Liver (tissue), 9 donors: ENCODE data around the gene SYT2. TPM values are rescaled to one million over a fixed set of nuclear protein-coding genes. Genes with fewer than 3 reads are reported as not detected.

Source experiments
- DNase-seq: peaks from one replicate; pipeline ENCODE4 v3.0.0-alpha.2; 2017; ENCODE audit warnings: low spot score
- H3K27ac ChIP-seq, 2 donors: one replicate each; pipeline ENCODE4 v1.7.0; 2013; ENCODE audit warnings: inconsistent platforms in 2 of 2, low read length in 2 of 2, control low read depth in 1 of 2, low read depth in 1 of 2, mild to moderate bottlenecking in 1 of 2
- H3K27me3 ChIP-seq, 4 donors: one replicate each; pipeline versions ENCODE4 v1.6.1 to v1.7.0; 2013; ENCODE audit warnings: low read length in 3 of 4, inconsistent platforms in 1 of 4, mild to moderate bottlenecking in 1 of 4, moderate library complexity in 1 of 4; ENCODE audit not compliant: control insufficient read depth in 4 of 4, insufficient read depth in 4 of 4
- H3K36me3 ChIP-seq, 4 donors: one replicate each; pipeline versions ENCODE4 v1.6.1 to v1.7.0; 2013; ENCODE audit warnings: low read length in 3 of 4, mild to moderate bottlenecking in 3 of 4, low read depth in 1 of 4, moderate library complexity in 1 of 4; ENCODE audit not compliant: control insufficient read depth in 4 of 4, insufficient read depth in 3 of 4
- H3K4me1 ChIP-seq, 4 donors: one replicate each; pipeline versions ENCODE4 v1.6.1 to v1.7.0; 2013; ENCODE audit warnings: low read length in 3 of 4, mild to moderate bottlenecking in 3 of 4, moderate library complexity in 1 of 4; ENCODE audit not compliant: control insufficient read depth in 4 of 4, insufficient read depth in 4 of 4
- H3K4me3 ChIP-seq, 3 donors: one replicate each; pipeline versions ENCODE4 v1.6.1 to v1.7.0; 2013; ENCODE audit warnings: low read length in 3 of 3, control low read depth in 1 of 3, low read depth in 1 of 3, mild to moderate bottlenecking in 1 of 3
- H3K9ac ChIP-seq, 2 donors: one replicate each; pipeline ENCODE4 v1.7.0; 2013; ENCODE audit warnings: low read length in 2 of 2, mild to moderate bottlenecking in 2 of 2, moderate library complexity in 2 of 2, control low read depth in 1 of 2, low read depth in 1 of 2
- H3K9me3 ChIP-seq, 4 donors: one replicate each; pipeline versions ENCODE4 v1.6.1 to v1.7.0; 2013; ENCODE audit warnings: low read length in 3 of 4; ENCODE audit not compliant: control insufficient read depth in 4 of 4
- ATF3 ChIP-seq: IDR thresholded peaks from 2 replicates; pipeline ENCODE4 v1.6.1; 2016; ENCODE audit warnings: antibody characterized with exemption
- CTCF ChIP-seq: fragments of 150-350 bp; IDR thresholded peaks from 2 replicates; pipeline ENCODE4 v1.5.1; 2017; ENCODE audit warnings: improper control_type of control experiment, low read depth, low read length; ENCODE audit not compliant: missing input control
- EGR1 ChIP-seq, 2 donors: IDR thresholded peaks; 2 replicates each; pipeline ENCODE4 v1.6.1; 2016 to 2018; ENCODE audit warnings: antibody characterized with exemption in 2 of 2, low read depth in 2 of 2
- FOXA1 ChIP-seq: IDR thresholded peaks from 2 replicates; pipeline ENCODE4 v1.6.1; 2016; ENCODE audit warnings: antibody characterized with exemption
- GABPA ChIP-seq, 2 donors: IDR thresholded peaks in 1 of 2; conservative IDR thresholded peaks in 1 of 2; 2 replicates each; pipeline ENCODE4 v1.6.1; 2016; ENCODE audit warnings: antibody characterized with exemption in 2 of 2, mild to moderate bottlenecking in 1 of 2, moderate library complexity in 1 of 2
- HNF4G ChIP-seq: IDR thresholded peaks from 2 replicates; pipeline ENCODE4 v1.6.1; 2016; ENCODE audit warnings: antibody characterized with exemption
- JUND ChIP-seq, 2 donors: IDR thresholded peaks; 2 replicates each; pipeline ENCODE4 v1.6.1; 2016; ENCODE audit warnings: antibody characterized with exemption in 2 of 2
- NR2F2 ChIP-seq: IDR thresholded peaks from 2 replicates; pipeline ENCODE4 v1.6.1; 2016; ENCODE audit warnings: antibody characterized with exemption
- RAD21 ChIP-seq, 2 donors: IDR thresholded peaks; 2 replicates each; pipeline ENCODE4 v1.6.1; 2016; ENCODE audit warnings: antibody characterized with exemption in 2 of 2, mild to moderate bottlenecking in 2 of 2
- RXRA ChIP-seq, 2 donors: IDR thresholded peaks; 2 replicates each; pipeline ENCODE4 v1.6.1; 2017 to 2018; ENCODE audit warnings: antibody characterized with exemption in 2 of 2, mild to moderate bottlenecking in 1 of 2
- SP1 ChIP-seq: IDR thresholded peaks from 2 replicates; pipeline ENCODE4 v1.6.1; 2018; ENCODE audit warnings: antibody characterized with exemption, mild to moderate bottlenecking
- TAF1 ChIP-seq: conservative IDR thresholded peaks from 2 replicates; pipeline ENCODE4 v1.6.1; 2016; ENCODE audit warnings: antibody characterized with exemption, mild to moderate bottlenecking
- YY1 ChIP-seq: IDR thresholded peaks from 2 replicates; pipeline ENCODE4 v1.6.1; 2016; ENCODE audit warnings: antibody characterized with exemption, mild to moderate bottlenecking
- WGBS: extraction: QIAGEN DNeasy Blood & Tissue Kit; methylation state at CpG from one replicate; pipeline ENCODE4 v1.1.7; 2013; 5-methylcytosine and 5-hydroxymethylcytosine counted together
- polyA plus RNA-seq, 2 donors: library from polyadenylated mRNA; stranded (reverse) in 1 of 2; unstranded in 1 of 2; fragments of 200-250 nt in 1 of 2; fragments of >200 nt in 1 of 2; fragmentation: Nextera tagmentation in 1 of 2; extraction: Ambion mirVana in 1 of 2; gene quantifications; one replicate each; pipeline versions ENCODE4 v1.2.1 to v1.2.3, GENCODE V29; 2013 to 2015
- total RNA-seq, 2 donors: library from RNA; depleted of rRNA; stranded (reverse); fragments of >200 nt; gene quantifications; one replicate each; pipeline ENCODE4 v1.2.3, GENCODE V29; 2014
- TF ChIP-seq, protein P1 (sequence below): IDR thresholded peaks from 2 replicates; pipeline ENCODE4 v1.6.1; 2016; ENCODE audit warnings: antibody characterized with exemption
- TF ChIP-seq, protein P2 (sequence below): IDR thresholded peaks from 2 replicates; pipeline ENCODE4 v1.6.1; 2016; ENCODE audit warnings: antibody characterized with exemption
- TF ChIP-seq, protein P3 (sequence below): IDR thresholded peaks from 2 replicates; pipeline ENCODE4 v1.6.1; 2016; ENCODE audit warnings: antibody characterized with exemption, mild to moderate bottlenecking
- donor health status: healthy.
- donor health status: healthy.
- donor health status: healthy.
- donor health status: healthy.
- donor health status: healthy.

SYT2 gene
- total and polyA plus RNA-seq, 4 donors = under 0.01 to 0.07 TPM; not detected in 2

DNA sequence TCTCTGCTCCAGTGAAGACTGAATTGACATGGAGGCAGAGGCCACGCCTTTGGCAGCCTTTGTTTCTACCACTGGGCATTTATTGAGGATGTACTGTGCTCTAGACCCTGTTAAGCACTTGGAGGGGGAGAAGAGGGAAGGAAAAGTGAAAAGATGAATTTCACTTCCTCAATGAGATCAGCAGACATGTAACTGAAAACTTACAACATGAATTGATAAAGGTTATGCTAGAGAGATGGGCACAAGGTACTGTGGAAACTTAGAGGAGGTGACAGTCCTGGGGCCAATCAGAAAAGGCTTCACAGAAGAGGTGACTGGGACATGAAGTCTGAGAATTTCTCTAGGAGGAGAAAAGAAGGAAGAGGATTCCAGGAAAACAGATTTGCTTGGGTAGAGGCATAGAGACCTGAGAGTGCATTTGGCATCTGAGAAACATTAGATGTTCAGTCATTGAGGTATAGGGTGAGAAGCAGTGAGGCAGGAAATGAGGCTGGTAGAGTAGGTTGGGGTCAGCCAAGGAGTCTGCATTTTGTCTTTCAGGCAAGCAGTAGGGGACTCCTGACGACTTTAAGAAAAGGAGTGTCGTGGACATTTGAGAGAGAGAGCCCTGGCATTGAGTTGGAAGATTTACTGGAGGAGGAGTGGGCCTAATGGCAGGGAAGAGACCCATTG lies 113.0 kb downstream of the SYT2 start (continued):
- no peak for TF ChIP-seq YY1
- TF ChIP-seq HNF4G = no peak

DNA sequence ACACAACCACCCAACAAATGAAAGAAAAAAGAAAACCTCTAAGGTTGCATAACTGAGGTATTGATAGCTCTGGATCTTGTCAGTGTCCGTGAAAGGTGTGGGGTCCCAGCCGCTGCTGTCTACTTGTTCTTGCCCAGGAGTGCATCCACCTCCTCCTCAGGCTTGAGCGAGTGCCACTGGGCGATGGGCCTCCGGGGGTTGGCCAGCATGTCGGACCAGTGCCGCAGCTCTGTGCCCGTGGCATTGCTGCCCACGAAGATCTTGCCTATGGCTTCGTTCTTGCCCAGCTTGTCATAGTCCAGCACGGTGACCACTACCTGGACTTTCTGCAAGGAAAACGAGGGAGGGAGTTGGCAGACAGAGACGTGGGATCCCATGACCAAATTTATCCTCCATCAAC lies 113.6 kb downstream of the SYT2 start:
- no peaks in the 10 kb centered on the region for H3K9me3 ChIP-seq
- TF ChIP-seq SP1 (no peak), NR2F2 (no peak), ATF3 (no peak), JUND (IDR thresholded peaks at IDR 0.05) (no peak), YY1 (no peak)
- TF ChIP-seq, protein P1, sequence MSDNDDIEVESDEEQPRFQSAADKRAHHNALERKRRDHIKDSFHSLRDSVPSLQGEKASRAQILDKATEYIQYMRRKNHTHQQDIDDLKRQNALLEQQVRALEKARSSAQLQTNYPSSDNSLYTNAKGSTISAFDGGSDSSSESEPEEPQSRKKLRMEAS = no peak
- TF ChIP-seq, protein P2, sequence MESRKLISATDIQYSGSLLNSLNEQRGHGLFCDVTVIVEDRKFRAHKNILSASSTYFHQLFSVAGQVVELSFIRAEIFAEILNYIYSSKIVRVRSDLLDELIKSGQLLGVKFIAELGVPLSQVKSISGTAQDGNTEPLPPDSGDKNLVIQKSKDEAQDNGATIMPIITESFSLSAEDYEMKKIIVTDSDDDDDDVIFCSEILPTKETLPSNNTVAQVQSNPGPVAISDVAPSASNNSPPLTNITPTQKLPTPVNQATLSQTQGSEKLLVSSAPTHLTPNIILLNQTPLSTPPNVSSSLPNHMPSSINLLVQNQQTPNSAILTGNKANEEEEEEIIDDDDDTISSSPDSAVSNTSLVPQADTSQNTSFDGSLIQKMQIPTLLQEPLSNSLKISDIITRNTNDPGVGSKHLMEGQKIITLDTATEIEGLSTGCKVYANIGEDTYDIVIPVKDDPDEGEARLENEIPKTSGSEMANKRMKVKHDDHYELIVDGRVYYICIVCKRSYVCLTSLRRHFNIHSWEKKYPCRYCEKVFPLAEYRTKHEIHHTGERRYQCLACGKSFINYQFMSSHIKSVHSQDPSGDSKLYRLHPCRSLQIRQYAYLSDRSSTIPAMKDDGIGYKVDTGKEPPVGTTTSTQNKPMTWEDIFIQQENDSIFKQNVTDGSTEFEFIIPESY = no peak
- WGBS = 89% methylated on average over 13 of the region's 13 CpGs
- H3K27me3 ChIP-seq = no peaks in the 10 kb centered on the region
- H3K9ac ChIP-seq = no peak overlapping the region
- no peak for DNase-seq
- no peak overlapping the region for H3K27ac ChIP-seq
- no peaks in the 10 kb centered on the region for H3K4me1 ChIP-seq
- H3K4me3 ChIP-seq = no peak overlapping the region
- H3K36me3 ChIP-seq = peaks cover 0 to 3% (median 0%) of the 10 kb centered on the region in 4 donors

DNA sequence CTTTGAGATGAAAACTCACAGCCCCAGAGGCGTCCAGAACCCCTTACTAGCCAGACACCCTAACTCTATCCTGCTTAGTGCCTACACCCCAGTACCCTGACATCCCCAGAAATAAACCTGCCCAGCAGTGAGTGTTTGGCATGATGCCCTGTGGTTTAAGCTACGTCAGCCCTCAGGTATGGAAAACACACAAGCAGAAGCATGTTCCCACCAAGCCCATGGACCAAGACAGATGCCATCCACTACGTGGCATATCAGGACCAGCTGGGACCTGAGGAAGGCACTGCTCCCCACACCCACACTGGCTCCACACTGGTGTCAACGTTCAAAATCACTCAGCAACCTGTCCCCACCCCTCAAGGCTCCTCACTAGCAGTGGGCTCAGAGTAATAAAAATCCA lies 116.4 kb downstream of the SYT2 start:
- TF ChIP-seq YY1 = no peak
- TF ChIP-seq CTCF = no peak
- no peak for TF ChIP-seq JUND (IDR thresholded peaks at IDR 0.05)
- TF ChIP-seq NR2F2 = no peak
- TF ChIP-seq RAD21 (IDR thresholded peaks at IDR 0.05) = no peak
- no peak for TF ChIP-seq RXRA (IDR thresholded peaks at IDR 0.05)
- TF ChIP-seq TAF1 = no peak
- TF ChIP-seq SP1 = no peak
- Histone ChIP-seq H3K9ac (no peak overlapping the region), H3K9me3 (no peaks in the 10 kb centered on the region), H3K36me3 (peaks cover 0 to 3% (median 0%) of the 10 kb centered on the region in 4 donors), H3K27me3 (no peaks in the 10 kb centered on the region), H3K4me3 (no peak overlapping the region), H3K27ac (no peak overlapping the region), H3K4me1 (peaks cover 0 to 2% (median 0%) of the 10 kb centered on the region in 4 donors)
- no peak for DNase-seq
- WGBS = 92% methylated on average over 4 of the region's 4 CpGs

GRCh38 chr1:202592146-202592545 lies 118.1 kb downstream of the SYT2 start:
- H3K4me3 ChIP-seq = no peak overlapping the region
- no peaks in the 10 kb centered on the region for H3K9me3 ChIP-seq
- peaks cover 0 to 2% (median 0%) of the 10 kb centered on the region in 4 donors for H3K4me1 ChIP-seq
- no peaks in the 10 kb centered on the region for H3K27me3 ChIP-seq
- no peak overlapping the region for H3K27ac ChIP-seq
- no peak overlapping the region for H3K9ac ChIP-seq
- 95% methylated on average over 7 of the region's 7 CpGs for WGBS
- no peak for DNase-seq
- peaks cover 0 to 3% (median 0%) of the 10 kb centered on the region in 4 donors for H3K36me3 ChIP-seq
- TF ChIP-seq FOXA1 (no peak), GABPA (IDR thresholded peaks at IDR 0.05 in 1 of 2, conservative IDR thresholded peaks at IDR 0.05 in 1 of 2) (no peak), CTCF (no peak), YY1 (no peak), EGR1 (IDR thresholded peaks at IDR 0.05; ENCODE audit: low read depth in 2 of 2) (no peak), NR2F2 (no peak)
- TF ChIP-seq, protein P3, sequence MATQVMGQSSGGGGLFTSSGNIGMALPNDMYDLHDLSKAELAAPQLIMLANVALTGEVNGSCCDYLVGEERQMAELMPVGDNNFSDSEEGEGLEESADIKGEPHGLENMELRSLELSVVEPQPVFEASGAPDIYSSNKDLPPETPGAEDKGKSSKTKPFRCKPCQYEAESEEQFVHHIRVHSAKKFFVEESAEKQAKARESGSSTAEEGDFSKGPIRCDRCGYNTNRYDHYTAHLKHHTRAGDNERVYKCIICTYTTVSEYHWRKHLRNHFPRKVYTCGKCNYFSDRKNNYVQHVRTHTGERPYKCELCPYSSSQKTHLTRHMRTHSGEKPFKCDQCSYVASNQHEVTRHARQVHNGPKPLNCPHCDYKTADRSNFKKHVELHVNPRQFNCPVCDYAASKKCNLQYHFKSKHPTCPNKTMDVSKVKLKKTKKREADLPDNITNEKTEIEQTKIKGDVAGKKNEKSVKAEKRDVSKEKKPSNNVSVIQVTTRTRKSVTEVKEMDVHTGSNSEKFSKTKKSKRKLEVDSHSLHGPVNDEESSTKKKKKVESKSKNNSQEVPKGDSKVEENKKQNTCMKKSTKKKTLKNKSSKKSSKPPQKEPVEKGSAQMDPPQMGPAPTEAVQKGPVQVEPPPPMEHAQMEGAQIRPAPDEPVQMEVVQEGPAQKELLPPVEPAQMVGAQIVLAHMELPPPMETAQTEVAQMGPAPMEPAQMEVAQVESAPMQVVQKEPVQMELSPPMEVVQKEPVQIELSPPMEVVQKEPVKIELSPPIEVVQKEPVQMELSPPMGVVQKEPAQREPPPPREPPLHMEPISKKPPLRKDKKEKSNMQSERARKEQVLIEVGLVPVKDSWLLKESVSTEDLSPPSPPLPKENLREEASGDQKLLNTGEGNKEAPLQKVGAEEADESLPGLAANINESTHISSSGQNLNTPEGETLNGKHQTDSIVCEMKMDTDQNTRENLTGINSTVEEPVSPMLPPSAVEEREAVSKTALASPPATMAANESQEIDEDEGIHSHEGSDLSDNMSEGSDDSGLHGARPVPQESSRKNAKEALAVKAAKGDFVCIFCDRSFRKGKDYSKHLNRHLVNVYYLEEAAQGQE = no peak
